HG02884 (cell line): ENCODE data around the gene CXCL5.
"Not testable (repeated sequence)": the region's sequence is repeated elsewhere in the genome, so short reads cannot be mapped to it uniquely, and the experiment has no call there.

Experiments
- ATAC-seq: cut with Tn5 transposase; IDR thresholded peaks from one replicate; pipeline ENCODE4 v1.9.1; 2021; ENCODE audit warnings: mild to moderate bottlenecking, moderate library complexity; ENCODE audit not compliant: unreplicated experiment

CXCL5 gene

GRCh38 chr4:73974352-73974751 lies 24.1 kb downstream of the CXCL5 start:
- ATAC-seq = no peak

- ATAC-seq = no peak
These were observed 27.5 kb downstream of the CXCL5 start for GRCh38 chr4:73970945-73971344.

- no peak for ATAC-seq
These were observed 28.5 kb downstream of the CXCL5 start for GRCh38 chr4:73970011-73970410.

GRCh38 chr4:73967866-73968265 lies 30.6 kb downstream of the CXCL5 start:
- ATAC-seq = no peak

GRCh38 chr4:73964862-73965611 lies 33.4 kb downstream of the CXCL5 start:
- ATAC-seq = no peak

GRCh38 chr4:73962724-73963123 lies 35.8 kb downstream of the CXCL5 start:
- ATAC-seq = no peak

- not testable (repeated sequence) for ATAC-seq
These were observed 39.4 kb downstream of the CXCL5 start for GRCh38 chr4:73959041-73959440.

GRCh38 chr4:73952352-73952751 lies 46.1 kb downstream of the CXCL5 start:
- no peak for ATAC-seq

- not testable (repeated sequence) for ATAC-seq
These were observed 48.0 kb downstream of the CXCL5 start for GRCh38 chr4:73950376-73950920.

GRCh38 chr4:73948990-73949706 lies 49.3 kb downstream of the CXCL5 start:
- ATAC-seq = no peak

- no peak for ATAC-seq
These were observed 50.2 kb downstream of the CXCL5 start for GRCh38 chr4:73948291-73948690.

GRCh38 chr4:73947239-73947985 lies 51.1 kb downstream of the CXCL5 start:
- no peak for ATAC-seq

GRCh38 chr4:73945674-73946449 lies 52.6 kb downstream of the CXCL5 start:
- ATAC-seq = no peak
